Activated naive CD4-positive, alpha-beta T cell treated with anti-CD3 and anti-CD28 coated beads, Interleukin-2, amount 50 U/mL, for 16 hours (primary cell): ENCODE data around the gene SULT1C3.
"Not testable (repeated sequence)": the region's sequence is repeated elsewhere in the genome, so short reads cannot be mapped to it uniquely, and the experiment has no call there.

ENCODE experiments used
- DNase-seq: peaks from one replicate; pipeline ENCODE4 v3.0.0-alpha.2; 2020

The SULT1C3 gene

DNA sequence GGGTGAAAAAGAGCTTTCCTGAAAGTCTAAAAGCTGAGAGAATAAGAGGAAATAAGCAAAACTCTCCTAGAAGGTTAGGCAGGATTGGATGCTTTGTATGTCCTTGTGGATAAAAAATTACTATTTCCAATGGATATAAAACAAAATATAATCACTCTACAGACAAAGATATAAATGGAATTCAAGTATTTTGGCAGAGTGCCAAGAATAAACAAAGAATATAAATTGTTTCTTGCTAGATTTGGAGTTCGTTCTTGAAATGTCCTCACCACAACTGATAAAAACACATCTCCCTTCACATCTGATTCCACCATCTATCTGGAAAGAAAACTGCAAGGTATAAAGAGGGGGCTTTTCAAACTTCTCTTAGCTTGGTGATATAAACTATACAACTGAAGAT lies 13.3 kb downstream of the SULT1C3 start:
- DNase-seq = no peak

- no peak for DNase-seq
Observed at GRCh38 chr2:108257757-108258331, 18.1 kb downstream of the SULT1C3 start.

DNA sequence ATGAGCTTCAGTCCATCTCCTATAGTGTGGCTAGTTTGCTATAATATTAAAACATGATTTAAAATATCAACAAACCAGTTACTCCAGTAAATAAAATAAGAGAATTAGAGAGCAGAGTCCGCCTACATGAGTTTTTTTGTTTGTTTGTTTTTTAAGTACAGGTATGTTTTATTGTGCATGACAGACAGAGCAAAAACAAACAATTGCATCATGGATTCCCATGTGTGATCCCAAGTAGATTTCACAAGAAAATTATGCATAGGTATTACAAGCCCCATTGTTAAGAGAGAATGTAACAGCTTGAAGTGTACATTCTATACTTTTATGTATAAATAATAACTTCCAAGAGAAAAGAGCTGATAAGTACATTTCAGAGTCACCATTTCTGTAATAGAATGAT lies 21.0 kb downstream of the SULT1C3 start:
- DNase-seq = no peak

DNA sequence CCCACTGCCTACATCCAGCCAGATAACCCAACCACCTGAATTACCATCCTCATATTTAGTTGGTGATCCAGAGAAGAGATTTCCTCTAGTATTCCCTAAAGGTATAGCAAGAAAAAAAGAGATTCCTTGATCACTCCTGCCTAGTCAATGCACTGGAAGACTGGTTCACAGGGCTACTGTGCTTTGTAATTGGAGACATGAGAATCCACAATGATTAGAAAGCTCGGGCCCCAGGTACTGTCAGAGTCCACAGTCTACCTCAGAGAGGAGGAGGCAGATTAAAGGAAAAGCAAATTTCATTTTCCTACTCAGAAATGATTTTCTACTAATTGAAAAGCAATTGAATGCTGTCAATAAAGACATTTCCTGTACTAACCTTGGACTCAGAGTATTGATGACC lies 22.3 kb downstream of the SULT1C3 start:
- DNase-seq = no peak

GRCh38 chr2:108263401-108263800 lies 23.6 kb downstream of the SULT1C3 start:
- no peak for DNase-seq

DNA sequence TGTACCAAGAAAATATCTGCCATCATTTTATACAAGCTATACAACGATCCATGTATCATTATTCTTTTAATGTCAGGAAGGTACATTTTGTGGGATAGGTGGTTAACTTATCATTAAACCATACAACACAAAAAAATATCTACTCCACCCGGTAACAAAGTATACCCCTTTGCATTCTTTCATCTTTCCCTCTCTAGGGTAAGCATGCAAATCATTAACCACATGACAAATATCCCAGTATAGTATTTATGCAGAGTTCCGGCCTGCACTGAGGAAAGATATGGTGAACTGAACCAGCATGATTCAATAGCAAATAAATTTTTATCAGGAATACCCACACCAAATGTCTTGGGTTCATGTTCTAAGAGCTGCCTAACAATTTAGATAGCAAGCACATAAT lies 26.4 kb downstream of the SULT1C3 start:
- DNase-seq = no peak

- no peak for DNase-seq
Observed at GRCh38 chr2:108267101-108267500, 27.3 kb downstream of the SULT1C3 start.

GRCh38 chr2:108268001-108268400 lies 28.2 kb downstream of the SULT1C3 start:
- no peak for DNase-seq

DNA sequence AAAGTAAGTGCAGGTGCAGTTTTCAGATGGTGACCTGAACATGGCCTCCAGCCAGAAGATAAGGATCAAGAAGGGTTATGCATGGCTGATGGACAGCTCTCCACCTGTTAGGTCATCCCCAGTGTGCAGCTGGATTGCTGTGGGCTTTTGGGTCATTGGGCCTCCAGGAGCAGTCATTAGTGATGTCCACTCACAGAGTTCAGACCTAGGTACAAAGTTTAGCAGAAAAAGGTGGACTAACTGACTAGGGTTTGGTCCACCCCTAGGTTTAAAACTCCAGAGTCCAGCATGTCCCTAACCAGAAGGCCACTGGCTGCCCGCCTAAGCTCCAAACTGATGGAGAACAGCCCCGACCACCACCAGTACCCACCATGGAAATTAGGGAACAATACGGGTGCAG lies 30.6 kb downstream of the SULT1C3 start:
- no peak for DNase-seq

GRCh38 chr2:108270768-108271506 lies 31.2 kb downstream of the SULT1C3 start:
- no peak for DNase-seq

DNA sequence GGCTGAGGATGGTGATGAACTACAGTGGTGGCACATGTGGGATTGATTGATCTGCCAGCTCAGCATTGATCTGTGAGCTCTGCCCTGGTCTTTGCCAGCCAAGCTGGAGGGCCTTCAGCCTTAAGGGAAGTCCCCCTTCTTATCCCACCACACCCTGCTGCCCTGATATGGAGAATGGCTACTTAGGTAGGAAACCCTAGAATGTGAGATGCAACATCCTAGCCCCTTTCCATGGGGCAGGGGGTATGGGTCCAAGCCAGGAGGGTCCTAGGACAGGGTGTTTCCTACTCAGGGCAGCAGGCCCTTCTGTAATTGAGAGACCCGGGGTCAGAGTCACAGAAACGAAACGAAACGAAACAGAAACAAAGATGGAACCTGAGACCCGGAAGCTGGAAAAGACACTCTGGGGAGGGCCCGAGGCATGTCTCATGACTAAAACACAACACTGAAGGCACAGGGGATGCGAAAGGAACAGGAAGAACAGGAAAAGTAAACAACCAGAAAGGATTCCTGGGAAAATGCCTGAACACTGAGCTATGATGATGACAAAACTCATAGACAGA lies 32.0 kb downstream of the SULT1C3 start:
- DNase-seq = no peak

GRCh38 chr2:108278631-108279030 lies 38.9 kb downstream of the SULT1C3 start:
- DNase-seq = no peak

DNA sequence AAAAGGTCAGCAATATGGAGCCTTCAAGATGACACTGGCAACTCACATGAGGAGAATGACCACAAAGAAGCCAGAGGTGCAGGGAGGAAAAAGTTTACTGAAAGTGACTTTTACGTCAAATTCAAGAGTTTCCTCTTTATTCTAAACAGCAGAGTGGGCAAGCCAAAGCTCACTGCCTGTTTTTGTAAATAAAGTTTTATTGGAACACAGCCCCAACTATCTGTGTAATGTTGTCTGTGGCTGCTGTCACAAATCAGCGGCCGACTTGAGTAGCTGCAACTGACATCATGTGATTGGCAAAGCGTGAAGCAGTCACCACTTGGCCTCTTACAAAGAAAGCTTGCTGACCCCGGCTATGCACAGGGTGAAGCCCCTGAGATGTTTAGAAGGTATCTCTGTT lies 39.7 kb downstream of the SULT1C3 start:
- DNase-seq = no peak

DNA sequence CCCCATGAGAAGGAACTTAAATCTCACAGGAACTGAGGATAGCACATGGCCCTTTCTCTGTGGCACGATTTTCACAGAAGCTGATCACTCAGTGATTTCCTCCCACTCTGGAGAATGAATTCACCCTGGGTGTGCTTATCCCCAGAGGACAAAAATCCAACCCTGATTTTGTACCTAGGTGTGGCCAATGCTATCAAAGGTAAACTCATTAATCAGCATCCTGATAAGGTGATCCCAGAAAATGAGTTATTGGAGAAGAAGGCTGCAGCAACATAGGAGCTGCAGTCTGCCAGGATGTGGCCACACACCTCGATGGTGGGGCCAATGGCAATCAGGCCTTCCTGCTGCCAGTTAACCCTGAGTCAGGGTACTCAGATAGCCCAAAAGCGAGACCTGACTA lies 40.7 kb downstream of the SULT1C3 start:
- no peak for DNase-seq

GRCh38 chr2:108284566-108284965 lies 44.8 kb downstream of the SULT1C3 start:
- DNase-seq = not testable (repeated sequence)

GRCh38 chr2:108285616-108286015 lies 45.8 kb downstream of the SULT1C3 start:
- DNase-seq = no peak

- DNase-seq = no peak
Observed at GRCh38 chr2:108287169-108287568, 47.4 kb downstream of the SULT1C3 start.

DNA sequence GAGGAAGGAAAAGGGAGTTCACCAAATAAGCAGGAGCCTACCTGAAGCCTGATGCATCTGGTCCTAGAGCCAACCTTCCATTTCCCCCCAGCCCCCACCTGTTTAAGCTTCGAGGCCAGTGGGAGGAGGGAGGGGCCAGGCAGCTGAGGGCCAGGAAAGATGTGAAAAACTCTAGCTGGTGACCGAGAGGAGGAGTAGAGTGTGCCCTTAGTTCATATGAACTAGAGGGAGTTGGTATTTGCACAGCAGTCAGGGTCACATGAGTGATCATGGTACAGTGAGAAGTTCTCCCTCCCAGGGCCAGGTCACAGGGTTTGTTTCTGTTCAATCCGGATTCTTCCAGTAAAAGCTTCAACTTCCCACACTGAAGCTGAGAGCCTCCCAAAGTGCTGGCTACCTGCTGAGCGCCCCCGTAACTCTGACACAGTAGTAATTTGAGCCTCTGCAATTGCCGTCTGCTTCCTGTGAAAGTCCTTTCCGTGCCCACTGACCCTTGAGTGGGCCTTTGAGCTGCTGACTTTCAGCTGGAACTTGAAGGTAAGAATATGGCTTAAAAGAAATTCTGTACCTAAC lies 48.9 kb downstream of the SULT1C3 start, which contains the start of gene SULT1C2:
TSS of gene SULT1C2 (plus strand) at position 362 of the 573 bp plus-strand sequence. CDS start 4,773 bp downstream, outside the sequence.
- DNase-seq = no peak

DNA sequence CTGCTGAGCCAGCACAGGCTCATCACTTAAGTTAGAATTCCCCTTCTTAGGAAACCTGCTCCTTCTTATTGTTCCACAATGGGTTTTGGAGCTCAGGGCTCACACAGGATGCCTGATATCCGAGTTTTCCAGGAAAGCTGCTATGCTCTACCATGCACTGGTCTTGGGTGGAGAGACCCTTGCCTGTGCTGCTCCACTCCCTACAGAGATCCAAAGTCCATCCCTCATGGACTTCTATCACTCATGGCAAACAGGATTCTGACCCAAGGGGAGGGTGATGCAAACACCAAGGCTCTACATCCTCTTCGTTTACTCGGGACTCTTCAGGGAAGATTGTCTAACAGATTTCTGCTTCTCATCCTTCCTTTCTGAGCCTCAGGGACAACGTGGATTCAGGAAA lies 54.1 kb downstream of the SULT1C3 start:
- no peak for DNase-seq

DNA sequence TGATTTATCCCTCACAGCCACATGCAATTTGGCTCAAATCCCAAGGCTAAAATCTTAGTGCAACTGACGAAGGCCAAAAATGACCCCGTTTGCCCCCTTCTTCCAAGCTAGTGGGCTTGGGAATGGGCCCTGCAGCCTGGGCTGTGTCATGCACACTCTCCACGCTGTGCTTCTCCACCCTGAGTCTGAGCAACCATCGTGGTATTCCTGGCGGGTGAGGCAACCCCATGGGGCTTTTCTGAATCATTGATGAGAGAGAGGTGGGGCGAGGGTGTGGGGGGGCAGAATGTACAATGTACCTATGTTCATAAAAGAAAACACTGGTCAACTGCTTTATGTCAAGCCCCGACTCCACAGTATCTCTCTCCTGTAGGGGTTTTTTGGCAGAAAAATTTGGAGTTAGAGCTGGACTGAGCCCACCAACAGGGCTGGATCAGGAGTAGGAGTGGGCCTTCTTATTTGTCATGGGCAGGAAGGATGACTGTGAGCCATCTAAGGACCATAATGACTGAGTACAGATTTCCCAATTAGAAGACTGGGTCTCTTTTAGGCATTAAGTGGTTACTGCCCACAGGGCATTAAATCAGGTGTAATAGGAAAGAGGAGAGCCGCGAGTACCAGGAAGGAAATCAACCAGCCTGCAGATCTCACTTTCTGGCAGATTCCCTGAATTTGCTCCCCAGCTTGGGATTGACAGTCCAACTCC lies 57.8 kb downstream of the SULT1C3 start:
- DNase-seq = no peak

DNA sequence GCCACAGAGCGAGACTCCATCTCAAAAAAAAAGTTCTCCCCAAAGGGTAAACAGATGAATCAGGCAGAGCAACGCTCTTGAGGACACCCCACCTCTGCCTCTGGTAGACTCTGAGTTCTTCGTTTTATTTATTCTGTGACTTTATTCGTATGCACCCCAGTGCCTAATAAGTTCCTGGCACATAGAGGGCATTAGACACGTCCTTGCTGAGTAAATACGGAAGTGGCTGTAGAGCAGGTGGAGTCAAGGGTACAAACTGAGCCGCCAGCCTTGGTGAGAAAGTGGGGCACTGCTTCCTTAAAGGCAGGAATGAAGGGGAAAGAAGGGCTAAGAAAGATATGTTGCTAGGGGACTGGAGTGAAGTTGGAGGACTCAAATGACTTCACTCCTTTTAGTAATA lies 61.8 kb downstream of the SULT1C3 start:
- no peak for DNase-seq

GRCh38 chr2:108304975-108305374 lies 65.2 kb downstream of the SULT1C3 start:
- no peak for DNase-seq

DNA sequence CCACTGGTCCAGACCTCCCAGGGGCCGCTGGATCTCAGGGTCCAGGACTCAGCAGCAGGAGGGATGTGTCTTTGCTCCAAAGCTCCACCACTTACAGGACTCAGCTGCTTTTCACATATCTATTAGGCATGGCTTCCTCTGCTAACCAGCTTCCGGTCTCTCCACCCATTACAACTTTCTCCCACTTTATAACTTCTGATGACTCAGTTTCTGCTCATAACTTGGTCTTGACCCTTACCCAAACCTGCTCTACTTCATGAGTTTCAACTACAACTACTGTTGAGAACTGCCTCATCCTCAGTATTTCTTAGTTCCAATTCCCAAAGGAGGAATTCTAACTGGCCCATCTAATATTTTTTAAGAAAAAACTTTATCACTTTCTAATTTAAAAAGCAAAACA lies 66.1 kb downstream of the SULT1C3 start:
- DNase-seq = no peak
